Transverse colon (tissue), 4 donors: ENCODE data around the gene FTSJ3. TPM values are rescaled to one million over a fixed set of nuclear protein-coding genes. Genes with fewer than 3 reads are reported as not detected.

Experiments
- DNase-seq: peaks from one replicate; pipeline ENCODE4 v3.0.0-alpha.2; 2019
- H3K27ac ChIP-seq, 4 donors: fragments of 200-600 bp; sonication (generic); 2 replicates each; pipeline ENCODE4 v1.5.1; 2016 to 2018; ENCODE audit warnings: inconsistent platforms in 4 of 4
- H3K27me3 ChIP-seq: fragments of 200-600 bp; sonication (generic); 2 replicates; pipeline ENCODE4 v1.5.1; 2017; ENCODE audit warnings: inconsistent platforms
- H3K36me3 ChIP-seq, 4 donors: fragments of 200-600 bp; sonication (generic); 2 replicates each; pipeline ENCODE4 v1.5.1; 2017 to 2019; ENCODE audit warnings: inconsistent platforms in 4 of 4
- H3K4me1 ChIP-seq, 4 donors: fragments of 200-600 bp; sonication (generic); 2 replicates each; pipeline ENCODE4 v1.5.1; 2017 to 2020; ENCODE audit warnings: inconsistent platforms in 4 of 4
- H3K4me3 ChIP-seq, 4 donors: fragments of 200-600 bp; sonication (generic); 1 replicate in 1 of 4; 2 replicates in 3 of 4; pipeline versions ENCODE4 v1.5.1 to v1.6.1; 2017 to 2019; ENCODE audit warnings: inconsistent platforms in 4 of 4
- H3K9me3 ChIP-seq, 2 donors: fragments of 200-600 bp; sonication (generic); 2 replicates each; pipeline ENCODE4 v1.5.1; 2017 to 2019; ENCODE audit warnings: inconsistent platforms in 2 of 2
- CTCF ChIP-seq, 5 experiments: fragments of 200-600 bp in 3 of 5; fragments of 450-650 bp in 2 of 5; sonication (generic) in 3 of 5; IDR thresholded peaks; 1 replicate in 2 of 5; 2 replicates in 3 of 5; pipeline ENCODE4 v1.5.1; 2016 to 2017; ENCODE audit warnings: antibody characterized with exemption in 5 of 5, inconsistent platforms in 3 of 5, mild to moderate bottlenecking in 2 of 5, moderate library complexity in 1 of 5
- EP300 ChIP-seq: sonication (generic); formaldehyde crosslinking; IDR thresholded peaks from one replicate; pipeline ENCODE4 v1.6.1; 2017; ENCODE audit warnings: antibody characterized with exemption, low read depth
- POLR2A ChIP-seq: fragments of 450-650 bp; IDR thresholded peaks from one replicate; pipeline ENCODE4 v1.6.1; 2016; ENCODE audit warnings: antibody characterized with exemption, mild to moderate bottlenecking, moderate library complexity
- POLR2AphosphoS5 ChIP-seq, 3 donors: sonication (generic); formaldehyde crosslinking; IDR thresholded peaks; one replicate each; pipeline ENCODE4 v1.6.1; 2016; ENCODE audit warnings: antibody characterized with exemption in 3 of 3
- WGBS, 2 donors: methylation state at CpG; one replicate each; pipeline ENCODE4 v1.1.5; 2018; ENCODE audit warnings: low coverage in 1 of 2; 5-methylcytosine and 5-hydroxymethylcytosine counted together
- in situ Hi-C, 4 donors: fragments of 200-750 bp; cut with MboI; loops; one replicate each; pipeline versions ENCODE4 v1.15.0 to v1.15.1; 2017; ENCODE audit warnings: low sequenced_read_pairs in 3 of 4, low pct_ligation_motif_present in 1 of 4, low pct_unique_long_range_greater_than_20kb in 1 of 4
- intact Hi-C: fragments of 100-400 bp; cut with DNase I; formaldehyde crosslinking; loops from one replicate; pipeline ENCODE4 v1.15.1; 2023; ENCODE audit warnings: low total_unique reads
- total RNA-seq, 4 donors: library from RNA; depleted of rRNA; stranded (reverse); fragments of >200 nt; gene quantifications; one replicate each; pipeline ENCODE4 v1.1.0, GENCODE V29; 2016

The FTSJ3 gene
- total RNA-seq, 4 donors from 2014 or later = 17.7 to 45.9 (median 34.6) TPM

- no peak overlapping the region for H3K27ac ChIP-seq
- H3K4me3 ChIP-seq = no peak overlapping the region
- intact Hi-C loops = no loop called here
- peaks cover 8 to 41% (median 23%) of the 10 kb centered on the region in 4 donors for H3K4me1 ChIP-seq
- no peak for TF ChIP-seq CTCF (IDR thresholded peaks at IDR 0.05)
- no peak for TF ChIP-seq EP300
- no peak for TF ChIP-seq POLR2AphosphoS5 (IDR thresholded peaks at IDR 0.05)
- TF ChIP-seq POLR2A = no peak
- no peaks in the 10 kb centered on the region for H3K27me3 ChIP-seq
- H3K36me3 ChIP-seq = peaks cover 0 to 62% (median 29%) of the 10 kb centered on the region in 4 donors
- in situ Hi-C loops = no loop called here
- WGBS, 2 donors = 76 to 89% methylated on average over 5 to 15 of the region's 15 CpGs
- no peak for DNase-seq
- H3K9me3 ChIP-seq = no peaks in the 10 kb centered on the region
Observed at GRCh38 chr17:63833741-63834373, 6.4 kb upstream of the FTSJ3 start.

GRCh38 chr17:63833026-63833740, 5.7 kb upstream of the FTSJ3 start:
- H3K36me3 ChIP-seq = peaks cover 0 to 62% (median 29%) of the 10 kb centered on the region in 4 donors

GRCh38 chr17:63832455-63832854, 5.0 kb upstream of the FTSJ3 start:
- Histone ChIP-seq H3K36me3 (peaks cover 0 to 62% (median 29%) of the 10 kb centered on the region in 4 donors), H3K4me1 (peaks cover 8 to 37% (median 20%) of the 10 kb centered on the region in 4 donors), H3K9me3 (no peaks in the 10 kb centered on the region), H3K27me3 (no peaks in the 10 kb centered on the region), H3K4me3 (no peak overlapping the region), H3K27ac (no peak overlapping the region)
- 76% methylated on average over 2 of the region's 2 CpGs; no CpG with 5 or more reads in 1 of the 2 donors for WGBS, 2 donors
- in situ Hi-C loops (no loop called here), intact Hi-C loops (no loop called here)
- DNase-seq = no peak
- TF ChIP-seq POLR2AphosphoS5 (IDR thresholded peaks at IDR 0.05) = no peak
- TF ChIP-seq EP300 = no peak
- no peak for TF ChIP-seq POLR2A
- no peak for TF ChIP-seq CTCF (IDR thresholded peaks at IDR 0.05)

More at GRCh38 chr17:63833026-63833740, 5.7 kb upstream of the FTSJ3 start:
- 84 to 88% methylated on average over 3 to 14 of the region's 14 CpGs for WGBS, 2 donors
- Histone ChIP-seq H3K4me1 (peaks cover 13 to 41% (median 22%) of the 10 kb centered on the region in 4 donors), H3K27ac (no peak overlapping the region), H3K27me3 (no peaks in the 10 kb centered on the region), H3K9me3 (no peaks in the 10 kb centered on the region), H3K4me3 (no peak overlapping the region)
- intact Hi-C loops (no loop called here), in situ Hi-C loops (no loop called here)
- DNase-seq = no peak
- TF ChIP-seq CTCF (IDR thresholded peaks at IDR 0.05) (no peak), POLR2A (no peak), POLR2AphosphoS5 (IDR thresholded peaks at IDR 0.05) (no peak), EP300 (no peak)

- Histone ChIP-seq H3K36me3 (peaks cover 0 to 62% (median 29%) of the 10 kb centered on the region in 4 donors), H3K4me1 (peaks cover 8 to 33% (median 17%) of the 10 kb centered on the region in 4 donors), H3K27me3 (no peaks in the 10 kb centered on the region), H3K4me3 (no peak overlapping the region), H3K27ac (no peak overlapping the region), H3K9me3 (no peaks in the 10 kb centered on the region)
- in situ Hi-C loops = no loop called here
- 78% methylated on average over 5 of the region's 5 CpGs; no CpG with 5 or more reads in 1 of the 2 donors for WGBS, 2 donors
- intact Hi-C loops = no loop called here
- no peak for TF ChIP-seq POLR2A
- no peak for TF ChIP-seq EP300
- no peak for TF ChIP-seq CTCF (IDR thresholded peaks at IDR 0.05)
- DNase-seq = no peak
Observed at GRCh38 chr17:63832014-63832413, 4.6 kb upstream of the FTSJ3 start.
